Aorta (tissue), 5 donors: ENCODE results near the gene SUSD6. TPM values are rescaled to one million over a fixed set of nuclear protein-coding genes. Genes with fewer than 3 reads are reported as not detected.
A peak's percentile ranks its signal among the peaks of the same experiment; 100 is the strongest.

Source experiments
- ATAC-seq: fragments of 200-7000 bp; cut with Tn5 transposase; one replicate; pipeline ENCODE4 v1.9.1; 2022; ENCODE audit warnings: moderate library complexity; ENCODE audit not compliant: low FRiP score
- DNase-seq, 2 donors: peaks; one replicate each; pipeline ENCODE4 v3.0.0-alpha.2; 2020
- H3K27ac ChIP-seq, 2 donors: one replicate each; pipeline ENCODE4 v1.5.1; 2013; ENCODE audit warnings: low read length in 2 of 2, mild to moderate bottlenecking in 2 of 2, moderate library complexity in 2 of 2, control low read depth in 1 of 2, inconsistent platforms in 1 of 2, low read depth in 1 of 2
- H3K27me3 ChIP-seq, 2 donors: one replicate each; pipeline ENCODE4 v1.6.1; 2013; ENCODE audit warnings: control low read depth in 1 of 2, low read length in 1 of 2, mild to moderate bottlenecking in 1 of 2, moderate library complexity in 1 of 2; ENCODE audit not compliant: insufficient read depth in 2 of 2, control insufficient read depth in 1 of 2
- H3K36me3 ChIP-seq, 2 donors: one replicate each; pipeline ENCODE4 v1.6.1; 2013; ENCODE audit warnings: control low read depth in 1 of 2, low read length in 1 of 2, mild to moderate bottlenecking in 1 of 2; ENCODE audit not compliant: insufficient read depth in 2 of 2, control insufficient read depth in 1 of 2
- H3K4me1 ChIP-seq, 2 donors: one replicate each; pipeline ENCODE4 v1.6.1; 2013; ENCODE audit warnings: low read length in 2 of 2, control low read depth in 1 of 2, mild to moderate bottlenecking in 1 of 2, moderate library complexity in 1 of 2; ENCODE audit not compliant: insufficient read depth in 2 of 2, control insufficient read depth in 1 of 2
- H3K4me3 ChIP-seq, 2 donors: one replicate each; pipeline ENCODE4 v1.5.1; 2013; ENCODE audit warnings: low read length in 2 of 2, control low read depth in 1 of 2, mild to moderate bottlenecking in 1 of 2
- H3K9me3 ChIP-seq: one replicate; pipeline ENCODE4 v1.6.1; 2013; ENCODE audit warnings: mild to moderate bottlenecking, low read length; ENCODE audit not compliant: control insufficient read depth
- WGBS, 2 donors: extraction: QIAGEN DNeasy Blood & Tissue Kit; methylation state at CpG; one replicate each; pipeline ENCODE4 v1.1.7; 2013; 5-methylcytosine and 5-hydroxymethylcytosine counted together
- intact Hi-C, 2 donors: fragments of 100-400 bp; cut with DNase I; formaldehyde crosslinking; loops; one replicate each; pipeline versions ENCODE4 v1.14.2 to v1.15.0; 2022
- long read RNA-seq, 2 donors: library from polyadenylated mRNA; unstranded; transcript quantifications; one replicate each; pipeline ENCODE4 v2.0.0, GENCODE V29; 2020 to 2021
- polyA plus RNA-seq, 2 donors: library from polyadenylated mRNA; stranded (reverse); fragments of 200-250 nt; gene quantifications; one replicate each; pipeline ENCODE4 v1.2.3, GENCODE V29; 2013
- total RNA-seq, 2 donors: library from RNA; stranded (reverse); fragmentation: NEBNext Ultra II Directional; extraction: Animal tissue kit (Norgen Biotek cat#: 25700); gene quantifications; one replicate each; pipeline ENCODE4 v1.2.1, GENCODE V29; 2021
- donor health status: healthy with polysubstance abuse.
- donor health status: Bipolar disorder and iron deficiency.
- donor health status: DM: no; HTN: no; CAD: no.
- donor health status: DM: no; HTN: no; CAD: no.
- donor health status: DM: yes; HTN: yes; CAD: no.

The SUSD6 gene, protein sequence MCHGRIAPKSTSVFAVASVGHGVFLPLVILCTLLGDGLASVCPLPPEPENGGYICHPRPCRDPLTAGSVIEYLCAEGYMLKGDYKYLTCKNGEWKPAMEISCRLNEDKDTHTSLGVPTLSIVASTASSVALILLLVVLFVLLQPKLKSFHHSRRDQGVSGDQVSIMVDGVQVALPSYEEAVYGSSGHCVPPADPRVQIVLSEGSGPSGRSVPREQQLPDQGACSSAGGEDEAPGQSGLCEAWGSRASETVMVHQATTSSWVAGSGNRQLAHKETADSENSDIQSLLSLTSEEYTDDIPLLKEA
- total RNA-seq = 10 to 100 TPM; 51.3 to 59.9 TPM
- polyA plus RNA-seq = 10 to 100 TPM in 1 of 2 donors, 1 to 10 TPM in 1; 7.4 to 16.1 TPM
- long read RNA-seq, donor 1, partial matches to known transcripts = 6 of 40 reads
- long read RNA-seq, donor 1, other reads (novel, unspliced or antisense) = 33 of 40 reads
- long read RNA-seq, donor 2, full-length matches to known transcripts = 4 of 29 reads
- long read RNA-seq, donor 2, partial matches to known transcripts = 15 of 29 reads
- long read RNA-seq, donor 2, other reads (novel, unspliced or antisense) = 10 of 29 reads

DNA sequence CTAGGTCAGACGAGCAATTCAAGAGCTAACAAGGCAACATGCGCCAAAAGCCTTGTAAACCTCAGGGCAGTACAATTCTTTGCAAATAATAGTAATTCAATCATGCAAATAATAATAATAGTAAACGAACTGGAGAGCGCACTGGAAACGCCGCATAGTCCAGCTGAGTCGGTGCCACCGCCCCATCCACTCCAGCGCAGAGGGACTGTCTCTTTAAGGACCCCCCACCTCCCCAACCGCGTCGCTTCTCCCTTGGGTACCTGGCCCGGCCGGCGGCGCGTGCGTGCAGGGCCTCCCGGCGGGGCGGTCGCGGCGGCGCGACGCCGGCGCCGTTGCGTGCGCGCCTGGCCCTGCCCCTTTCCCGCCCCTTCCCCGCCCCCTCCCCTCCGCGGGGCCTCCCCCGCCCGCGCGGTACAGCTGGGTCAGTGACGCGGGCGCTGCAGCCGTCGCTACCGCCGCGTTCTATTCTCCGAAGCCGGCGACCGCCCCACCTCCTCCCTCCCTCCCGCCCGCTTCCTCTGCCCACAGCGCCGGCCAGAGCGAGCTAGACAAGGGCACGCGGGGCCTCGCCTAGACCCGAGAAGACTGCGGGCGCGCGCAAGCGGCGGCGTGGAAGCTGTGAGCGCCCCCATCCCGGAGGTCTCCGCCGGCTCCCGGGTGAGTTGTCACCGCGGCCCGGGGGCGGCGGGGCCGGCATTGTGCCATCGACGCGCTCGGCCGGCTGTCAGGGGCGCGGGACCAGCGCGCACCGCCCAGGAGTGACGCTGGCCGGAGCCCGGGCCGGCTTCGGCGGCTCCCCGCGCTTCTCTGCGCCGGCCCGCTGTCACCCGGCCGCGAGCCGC is at the start of gene SUSD6:
TSS of gene SUSD6 (plus strand) at position 425 of the 842 bp plus-strand sequence. CDS start 46,997 bp downstream, outside the sequence.
- intact Hi-C loops = loop anchor here (2.0 to 5.0 kb wide), 4 partner anchors 36 to 105 kb away; no protein-coding TSS in a partner anchor
- WGBS, 2 donors = 0 to 1% methylated on average over 69 to 105 of the region's 105 CpGs
- Histone ChIP-seq H3K27me3 (no peaks in the 10 kb centered on the region), H3K9me3 (no peaks in the 10 kb centered on the region), H3K36me3 (no peaks in the 10 kb centered on the region), H3K4me3 (peak within 1 kb of the TSS; percentile 68 to 96), H3K4me1 (peaks cover 3 to 10% of the 10 kb centered on the region in 2 donors), H3K27ac (peak within 1 kb of the TSS; percentile 97 to 100)
- peak; percentile 95 to 97 for DNase-seq
- ATAC-seq = peak; percentile 93

DNA sequence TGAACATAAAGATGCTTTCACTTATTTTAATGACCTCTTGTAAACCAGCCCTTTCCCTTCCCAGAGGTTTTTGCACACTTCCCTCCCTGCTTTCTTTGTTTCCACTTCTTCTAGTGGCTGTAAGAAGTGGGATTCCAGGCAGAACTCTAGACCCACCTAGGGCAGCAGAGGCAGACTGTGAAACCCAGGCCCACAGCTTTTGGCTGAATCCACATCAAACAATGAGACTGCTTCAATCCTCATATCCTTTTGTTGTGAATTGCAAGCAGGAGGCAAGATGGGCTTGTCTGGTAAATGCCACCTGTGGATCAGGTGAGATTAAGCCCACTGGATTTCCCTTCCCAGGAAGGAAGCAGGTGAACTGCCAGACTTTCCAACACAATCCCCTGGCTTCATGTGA is 49.5 kb upstream of the SUSD6 start:
- Histone ChIP-seq H3K27ac (no peak overlapping the region), H3K36me3 (no peaks in the 10 kb centered on the region), H3K9me3 (no peaks in the 10 kb centered on the region), H3K4me3 (no peak overlapping the region), H3K27me3 (no peaks in the 10 kb centered on the region), H3K4me1 (no peaks in the 10 kb centered on the region)
- ATAC-seq = no peak
- intact Hi-C loops = no loop called here
- no peak for DNase-seq

DNA sequence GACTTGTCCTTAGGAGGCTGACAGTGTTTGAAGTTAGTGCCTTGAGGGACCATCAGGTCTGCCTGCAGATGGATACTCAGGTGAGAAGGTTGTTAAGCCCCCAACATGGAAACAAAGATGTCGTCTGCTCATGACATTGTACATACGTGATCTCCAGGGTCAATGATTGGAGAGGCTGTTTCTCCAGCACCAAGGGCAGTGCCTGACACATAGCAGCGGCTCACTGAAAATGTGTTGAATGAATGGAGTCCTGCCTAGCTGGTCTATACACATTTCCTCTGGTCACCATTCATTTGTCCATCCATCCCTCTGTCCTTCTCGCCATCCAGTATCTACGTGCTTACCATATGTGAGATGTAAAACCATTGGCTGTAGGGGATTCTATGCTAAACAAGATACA is 43.8 kb upstream of the SUSD6 start:
- intact Hi-C loops = no loop called here
- DNase-seq (no peak), ATAC-seq (no peak)
- no peaks in the 10 kb centered on the region for H3K36me3 ChIP-seq
- WGBS, 2 donors = 79 to 85% methylated on average over 5 of the region's 5 CpGs
- no peaks in the 10 kb centered on the region for H3K27me3 ChIP-seq
- H3K4me3 ChIP-seq = no peak overlapping the region
- no peaks in the 10 kb centered on the region for H3K9me3 ChIP-seq
- H3K4me1 ChIP-seq = no peaks in the 10 kb centered on the region
- H3K27ac ChIP-seq = no peak overlapping the region

DNA sequence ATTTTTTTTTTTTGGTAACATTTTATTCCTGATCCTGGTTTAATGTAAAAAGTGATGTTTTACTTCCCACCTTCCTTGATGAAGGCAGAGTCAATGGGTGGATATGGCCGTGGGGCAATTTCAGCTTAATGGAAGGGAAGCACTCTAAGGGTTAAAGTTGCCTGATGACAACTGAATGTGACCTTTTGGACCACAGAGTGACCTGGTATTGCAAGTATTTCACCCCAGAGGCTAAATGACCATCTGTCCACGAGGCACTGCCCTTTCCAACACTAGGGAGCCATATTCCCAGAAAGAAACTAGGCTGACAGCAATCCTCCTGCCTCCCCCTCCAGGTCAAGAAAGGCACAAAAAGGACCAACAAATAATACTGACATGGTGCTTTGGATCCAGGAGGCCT is 41.5 kb upstream of the SUSD6 start:
- DNase-seq (no peak), ATAC-seq (no peak)
- intact Hi-C loops = no loop called here
- Histone ChIP-seq H3K4me3 (no peak overlapping the region), H3K27me3 (no peaks in the 10 kb centered on the region), H3K36me3 (no peaks in the 10 kb centered on the region), H3K4me1 (no peaks in the 10 kb centered on the region), H3K9me3 (no peaks in the 10 kb centered on the region), H3K27ac (no peak overlapping the region)
- WGBS, 2 donors = 44 to 50% methylated on average over 2 of the region's 2 CpGs

DNA sequence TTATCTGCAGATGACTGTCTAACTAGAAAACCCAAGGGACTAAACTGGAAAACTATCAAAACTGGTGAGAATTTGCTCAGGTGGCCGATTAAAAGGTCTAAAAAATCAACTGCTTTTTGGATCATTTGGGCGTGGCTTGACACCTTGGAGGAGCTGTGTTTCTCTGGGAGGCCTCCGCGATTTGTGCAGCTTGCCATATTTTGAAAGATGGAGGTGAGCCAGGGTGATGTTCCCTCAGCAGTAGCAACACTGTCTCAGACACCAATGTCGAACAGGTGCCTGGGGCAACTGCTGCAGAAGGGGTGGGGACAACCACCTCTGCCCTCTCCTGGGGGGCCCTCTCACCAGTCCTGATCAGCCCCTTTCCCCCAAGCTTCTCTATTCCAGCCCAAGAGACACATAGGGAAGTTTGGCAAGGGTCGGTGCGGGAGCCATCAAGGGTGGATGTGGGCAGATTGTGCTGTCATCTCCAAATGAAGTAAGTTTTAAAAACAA is 40.5 kb upstream of the SUSD6 start:
- H3K27me3 ChIP-seq = no peaks in the 10 kb centered on the region
- intact Hi-C loops = no loop called here

DNA sequence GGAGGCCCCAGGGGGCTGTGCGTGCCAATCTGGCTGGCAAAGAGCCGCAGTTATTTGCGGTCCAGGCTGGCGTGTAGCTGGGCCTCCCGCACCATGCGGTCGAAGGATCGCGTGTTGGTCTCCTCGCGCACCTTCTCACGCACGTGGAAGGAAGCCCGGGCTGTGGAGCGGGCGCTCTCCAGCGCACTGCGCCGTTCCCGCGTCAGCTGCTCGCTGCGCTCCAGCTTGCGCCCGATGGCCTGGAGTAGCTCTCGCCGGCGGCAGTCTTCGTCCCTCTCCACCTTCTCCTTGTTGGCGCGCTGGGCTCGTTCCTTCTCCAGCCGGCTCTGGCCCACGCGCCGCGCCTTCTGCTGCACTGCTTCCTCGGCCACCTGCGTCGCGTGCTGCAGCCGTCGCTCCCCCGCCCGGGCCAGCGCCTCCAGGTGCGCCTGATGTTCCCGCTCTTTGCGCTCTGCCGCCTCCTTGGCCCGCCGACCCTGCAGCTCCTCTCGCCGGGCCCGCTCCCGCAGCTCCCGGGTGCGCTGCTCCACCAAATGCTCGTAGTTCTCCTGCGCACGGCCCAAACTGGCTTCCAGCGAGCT is 39.9 kb upstream of the SUSD6 start:
- Histone ChIP-seq H3K36me3 (no peaks in the 10 kb centered on the region), H3K27me3 (no peaks in the 10 kb centered on the region), H3K27ac (no peak overlapping the region), H3K9me3 (no peaks in the 10 kb centered on the region), H3K4me3 (peak overlapping the region in 1 of 2 donors; percentile 38), H3K4me1 (no peaks in the 10 kb centered on the region)
- intact Hi-C loops = no loop called here
- WGBS, 2 donors = 13 to 17% methylated on average over 46 to 62 of the region's 62 CpGs
- no peak for DNase-seq
- no peak for ATAC-seq

More for the DNA sequence above, 40.5 kb upstream of the SUSD6 start:
- DNase-seq (no peak), ATAC-seq (no peak)
- Histone ChIP-seq H3K9me3 (no peaks in the 10 kb centered on the region), H3K27ac (no peak overlapping the region), H3K4me3 (no peak overlapping the region), H3K4me1 (no peaks in the 10 kb centered on the region), H3K36me3 (no peaks in the 10 kb centered on the region)
- WGBS, 2 donors = 88 to 91% methylated on average over 7 of the region's 7 CpGs

DNA sequence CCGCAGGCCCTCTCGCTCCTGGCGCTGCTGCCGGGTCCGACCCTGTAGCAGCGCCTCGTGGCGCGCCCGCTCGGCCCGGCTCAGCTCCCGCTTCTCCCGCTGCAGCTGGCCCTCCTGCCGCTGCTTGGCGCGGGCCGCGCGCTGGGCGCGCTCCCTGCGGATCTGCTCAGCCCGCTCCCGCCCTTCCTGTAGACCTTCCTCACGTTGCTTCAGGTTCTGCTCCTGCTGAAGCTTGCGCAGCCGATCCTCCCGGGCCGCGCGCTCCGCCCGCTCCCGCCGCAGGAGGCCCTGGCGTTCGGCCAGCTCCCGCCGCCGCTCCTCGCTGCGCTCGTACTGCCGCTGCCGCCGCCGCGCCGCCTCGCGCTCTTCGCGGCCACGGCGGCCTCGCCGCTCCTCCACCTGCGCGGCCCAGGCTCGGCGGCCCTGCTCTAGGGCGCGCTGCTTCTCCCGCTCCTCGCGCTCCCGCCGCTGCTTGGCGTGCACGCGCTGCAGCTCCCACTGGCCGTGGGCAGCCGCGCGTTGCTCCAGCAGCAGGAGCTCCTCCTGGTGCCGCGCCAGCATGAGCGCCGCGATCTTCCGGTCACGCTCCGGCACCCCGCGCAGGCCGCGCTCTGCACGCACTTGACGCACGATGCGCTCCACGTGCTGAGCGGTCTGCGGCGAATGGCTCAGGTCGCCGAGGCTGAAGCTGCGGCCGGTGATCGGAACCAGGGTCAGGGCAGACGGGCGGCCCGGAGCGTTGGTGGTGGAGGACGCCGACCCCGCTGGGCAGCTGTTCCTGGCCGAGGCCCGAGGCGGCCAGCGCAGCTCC is 39.2 kb upstream of the SUSD6 start:
- DNase-seq = peak in 1 of 2 donors; percentile 73
- WGBS, 2 donors = 9 to 15% methylated on average over 87 to 112 of the region's 112 CpGs
- Histone ChIP-seq H3K4me3 (peak overlapping the region in 1 of 2 donors; percentile 38), H3K4me1 (no peaks in the 10 kb centered on the region), H3K27me3 (no peaks in the 10 kb centered on the region), H3K36me3 (no peaks in the 10 kb centered on the region), H3K9me3 (no peaks in the 10 kb centered on the region), H3K27ac (no peak overlapping the region)
- ATAC-seq = peak; percentile 9
- intact Hi-C loops = no loop called here

DNA sequence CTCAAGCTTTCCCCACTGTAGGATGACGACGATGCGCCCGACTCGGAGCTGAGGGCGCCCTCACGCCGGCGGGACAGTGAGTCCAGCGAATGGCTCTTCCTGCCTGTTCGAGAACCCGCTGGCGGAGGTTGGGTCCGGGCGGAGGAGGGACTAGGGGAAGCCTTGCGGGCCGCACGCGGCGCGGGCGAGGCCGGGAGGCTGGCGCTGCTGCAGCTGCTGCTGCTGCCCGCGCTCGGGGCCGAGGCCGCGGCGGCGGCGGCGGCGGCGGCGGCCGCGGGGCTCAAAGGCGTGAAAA is 38.6 kb upstream of the SUSD6 start:
- Histone ChIP-seq H3K4me3 (no peak overlapping the region), H3K27ac (no peak overlapping the region), H3K27me3 (no peaks in the 10 kb centered on the region), H3K36me3 (no peaks in the 10 kb centered on the region), H3K9me3 (no peaks in the 10 kb centered on the region), H3K4me1 (no peaks in the 10 kb centered on the region)
- DNase-seq (no peak), ATAC-seq (no peak)
- 30 to 40% methylated on average over 33 to 40 of the region's 40 CpGs for WGBS, 2 donors
- intact Hi-C loops = no loop called here
